AG20443 (cell line): Measurements from ENCODE around the gene L3MBTL3.
"Not testable (repeated sequence)": the region's sequence is repeated elsewhere in the genome, so short reads cannot be mapped to it uniquely, and the experiment has no call there.

Experiments
- DNase-seq: peaks from one replicate; pipeline ENCODE4 v3.0.0; 2012; ENCODE audit warnings: low spot score, mixed read lengths

The L3MBTL3 gene

GRCh38 chr6:130076512-130076911 is 58.1 kb downstream of the L3MBTL3 start:
- no peak for DNase-seq

- DNase-seq, result no peak
These were observed 72.4 kb downstream of the L3MBTL3 start for GRCh38 chr6:130090796-130091195.

- no peak for DNase-seq
These were observed 75.2 kb downstream of the L3MBTL3 start for GRCh38 chr6:130093546-130093945.

- DNase-seq, result no peak
These were observed 79.9 kb downstream of the L3MBTL3 start for GRCh38 chr6:130098317-130098716.

GRCh38 chr6:130099119-130099518 is 80.7 kb downstream of the L3MBTL3 start:
- DNase-seq, result no peak

- no peak for DNase-seq
These were observed 87.8 kb downstream of the L3MBTL3 start for GRCh38 chr6:130105996-130106704.

- no peak for DNase-seq
These were observed 89.3 kb downstream of the L3MBTL3 start for GRCh38 chr6:130107710-130108109.

- no peak for DNase-seq
These were observed 92.7 kb downstream of the L3MBTL3 start for GRCh38 chr6:130111031-130111430.

GRCh38 chr6:130113201-130113710 is 94.9 kb downstream of the L3MBTL3 start:
- no peak for DNase-seq

- no peak for DNase-seq
These were observed 96.7 kb downstream of the L3MBTL3 start for GRCh38 chr6:130115036-130115435.

- no peak for DNase-seq
These were observed 97.9 kb downstream of the L3MBTL3 start for GRCh38 chr6:130116273-130116672.

GRCh38 chr6:130117187-130117701 is 98.9 kb downstream of the L3MBTL3 start:
- not testable (repeated sequence) for DNase-seq

GRCh38 chr6:130118236-130118635 is 99.9 kb downstream of the L3MBTL3 start:
- no peak for DNase-seq

- no peak for DNase-seq
These were observed 100.8 kb downstream of the L3MBTL3 start for GRCh38 chr6:130119211-130119610.

GRCh38 chr6:130120731-130121130 is 102.3 kb downstream of the L3MBTL3 start:
- DNase-seq, result no peak

- DNase-seq, result no peak
These were observed 103.9 kb downstream of the L3MBTL3 start for GRCh38 chr6:130122243-130122642.

GRCh38 chr6:130127195-130127594 is 108.8 kb downstream of the L3MBTL3 start:
- no peak for DNase-seq

GRCh38 chr6:130128326-130128725 is 109.9 kb downstream of the L3MBTL3 start:
- DNase-seq, result no peak

- DNase-seq, result no peak
These were observed 111.4 kb downstream of the L3MBTL3 start for GRCh38 chr6:130129762-130130246.

GRCh38 chr6:130132286-130132701 is 113.9 kb downstream of the L3MBTL3 start:
- no peak for DNase-seq

GRCh38 chr6:130134582-130134981 is 116.2 kb downstream of the L3MBTL3 start:
- no peak for DNase-seq

- DNase-seq, result no peak
These were observed 118.4 kb downstream of the L3MBTL3 start for GRCh38 chr6:130136798-130137197.

GRCh38 chr6:130138116-130138908 is 119.9 kb downstream of the L3MBTL3 start:
- no peak for DNase-seq
